Mucosa of rectum (tissue), 2 donors: ENCODE measurements around the gene VSIR.

ENCODE experiments used
- H3K27ac ChIP-seq, 2 donors: one replicate each; pipeline ENCODE4 v1.7.0; 2013; ENCODE audit warnings: inconsistent platforms in 2 of 2, low read depth in 2 of 2, low read length in 2 of 2
- H3K27me3 ChIP-seq, 2 donors: one replicate each; pipeline ENCODE4 v1.7.0; 2013; ENCODE audit warnings: low read length in 2 of 2; ENCODE audit not compliant: control insufficient read depth in 2 of 2, insufficient read depth in 2 of 2
- H3K36me3 ChIP-seq, 2 donors: one replicate each; pipeline ENCODE4 v1.7.0; 2013; ENCODE audit warnings: low read length in 2 of 2; ENCODE audit not compliant: control insufficient read depth in 2 of 2, insufficient read depth in 2 of 2
- H3K4me1 ChIP-seq, 2 donors: one replicate each; pipeline ENCODE4 v1.7.0; 2013; ENCODE audit warnings: low read length in 2 of 2, mild to moderate bottlenecking in 1 of 2; ENCODE audit not compliant: control insufficient read depth in 2 of 2, insufficient read depth in 2 of 2
- H3K4me3 ChIP-seq, 2 donors: one replicate each; pipeline ENCODE4 v1.7.0; 2013; ENCODE audit warnings: low read length in 2 of 2
- H3K9ac ChIP-seq, 2 donors: one replicate each; pipeline ENCODE4 v1.7.0; 2013; ENCODE audit warnings: low read length in 2 of 2, low read depth in 1 of 2, mild to moderate bottlenecking in 1 of 2
- H3K9me3 ChIP-seq, 2 donors: one replicate each; pipeline ENCODE4 v1.7.0; 2013; ENCODE audit warnings: low read length in 2 of 2; ENCODE audit not compliant: control insufficient read depth in 2 of 2
- donor health status: healthy.
- donor health status: Normal muscosa, but diverticular disease.

VSIR gene

DNA sequence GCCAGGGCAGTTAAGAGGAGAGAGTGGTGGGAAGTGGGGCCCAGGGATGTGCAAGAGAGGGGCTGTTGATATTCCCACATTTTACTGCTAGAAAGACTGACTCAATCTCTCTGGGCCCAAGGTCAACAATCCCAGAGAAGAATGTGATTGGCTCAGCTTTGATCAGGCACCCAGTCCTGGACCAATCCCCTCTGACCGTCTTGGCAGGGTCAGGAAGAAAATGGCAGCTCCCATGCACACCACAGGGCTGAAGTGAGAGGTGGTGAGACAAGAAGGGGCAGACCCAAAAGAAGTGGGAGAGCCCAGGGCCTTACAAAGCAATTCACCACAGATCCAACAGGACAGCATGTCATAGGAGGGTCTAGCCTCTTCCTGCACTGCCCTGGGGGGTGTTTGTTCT is 50.5 kb downstream of the VSIR start:
- Histone ChIP-seq H3K4me1 (peaks cover 21 to 23% of the 10 kb centered on the region in 2 donors), H3K4me3 (no peak overlapping the region), H3K27ac (no peak overlapping the region), H3K27me3 (no peaks in the 10 kb centered on the region), H3K36me3 (no peaks in the 10 kb centered on the region), H3K9ac (no peak overlapping the region), H3K9me3 (no peaks in the 10 kb centered on the region)

DNA sequence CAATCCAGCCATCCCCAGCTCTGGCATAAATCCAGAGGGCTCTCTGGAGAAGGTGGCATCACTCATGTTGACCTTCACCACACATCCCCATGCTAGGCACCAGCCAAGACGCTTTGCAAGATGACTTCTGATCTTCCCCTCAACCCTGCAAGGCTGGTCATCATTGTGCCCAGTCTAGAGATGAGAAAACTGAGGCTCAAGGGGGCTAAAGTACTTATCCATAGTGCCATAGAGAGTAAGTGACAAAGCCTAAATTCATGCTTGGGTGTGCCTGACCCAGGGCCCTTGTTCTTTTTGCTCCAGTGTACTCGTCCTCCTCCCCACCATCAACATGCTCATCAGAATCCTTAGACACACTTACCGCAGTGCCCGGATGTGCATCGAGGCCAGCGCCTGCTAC is 52.0 kb downstream of the VSIR start:
- no peak overlapping the region for H3K9ac ChIP-seq
- H3K4me3 ChIP-seq: no peak overlapping the region
- no peaks in the 10 kb centered on the region for H3K36me3 ChIP-seq
- no peak overlapping the region for H3K27ac ChIP-seq
- no peaks in the 10 kb centered on the region for H3K27me3 ChIP-seq
- peaks cover 6 to 8% of the 10 kb centered on the region in 2 donors for H3K4me1 ChIP-seq
- no peaks in the 10 kb centered on the region for H3K9me3 ChIP-seq

DNA sequence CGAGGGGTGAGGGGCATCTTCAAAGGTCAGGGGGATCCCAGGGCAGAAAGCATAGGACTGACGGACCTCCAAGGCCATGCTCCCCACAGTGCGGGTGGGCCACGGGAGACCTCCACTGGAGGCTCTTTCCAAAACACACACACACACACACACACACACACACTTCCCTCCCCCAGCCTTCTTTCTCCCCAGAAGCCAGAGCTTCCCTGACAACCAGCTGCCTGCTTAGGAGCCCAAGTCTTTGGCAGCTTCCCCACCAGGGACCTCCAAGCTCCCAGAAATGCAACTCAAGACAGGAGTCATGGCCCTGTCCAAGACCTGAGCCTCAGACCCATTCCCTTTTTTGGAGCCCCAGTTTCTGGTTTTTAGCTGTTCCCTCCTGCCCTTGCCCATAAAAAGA is 53.0 kb downstream of the VSIR start:
- H3K27me3 ChIP-seq: no peaks in the 10 kb centered on the region
- no peaks in the 10 kb centered on the region for H3K36me3 ChIP-seq
- no peaks in the 10 kb centered on the region for H3K9me3 ChIP-seq
- no peak overlapping the region for H3K9ac ChIP-seq
- peaks cover 0 to 4% of the 10 kb centered on the region in 2 donors for H3K4me1 ChIP-seq
- no peak overlapping the region for H3K4me3 ChIP-seq
- no peak overlapping the region for H3K27ac ChIP-seq

DNA sequence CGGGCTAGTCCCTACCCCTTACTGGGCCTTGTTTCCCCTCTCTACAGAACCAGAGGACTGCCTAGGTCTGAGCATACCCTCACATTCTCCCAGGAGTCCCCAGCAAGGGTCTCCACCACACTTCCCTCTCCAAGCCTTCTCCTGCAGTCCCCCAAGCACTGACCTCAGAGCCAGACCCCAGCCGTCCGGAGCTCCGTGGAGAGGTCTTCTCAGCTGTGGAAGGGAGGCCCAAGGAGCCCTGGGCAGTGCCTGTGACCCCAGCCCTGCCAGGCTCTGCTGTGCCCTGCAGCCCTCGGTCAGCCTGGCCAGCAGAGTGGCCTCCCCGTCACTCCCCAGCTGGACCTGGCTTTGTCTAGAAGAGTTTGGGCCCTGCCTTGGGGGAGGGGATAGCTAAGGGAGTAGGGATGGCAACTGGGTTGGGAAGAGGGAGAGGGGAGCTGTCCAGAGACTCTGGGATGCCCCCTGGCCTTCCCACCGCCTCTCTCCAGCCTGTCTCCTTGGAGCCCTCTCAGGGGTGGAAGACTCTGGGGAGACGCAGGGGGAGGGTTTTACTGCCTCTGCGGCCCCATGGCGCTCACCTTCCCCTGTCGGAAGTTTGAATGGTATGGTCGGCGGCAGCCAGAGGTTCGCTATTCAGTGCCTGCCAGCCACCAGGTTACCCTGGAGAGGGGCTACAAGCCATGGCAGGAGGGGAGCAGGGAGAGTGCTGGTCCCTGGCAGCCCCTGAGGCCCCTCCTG is 53.7 kb downstream of the VSIR start, which contains the start of gene C10orf105:
TSS of gene C10orf105 (minus strand) at position 315 of the 738 bp plus-strand sequence. CDS start 3,441 bp downstream, outside the sequence.
- H3K9ac ChIP-seq: no peak within 1 kb of the TSS

DNA sequence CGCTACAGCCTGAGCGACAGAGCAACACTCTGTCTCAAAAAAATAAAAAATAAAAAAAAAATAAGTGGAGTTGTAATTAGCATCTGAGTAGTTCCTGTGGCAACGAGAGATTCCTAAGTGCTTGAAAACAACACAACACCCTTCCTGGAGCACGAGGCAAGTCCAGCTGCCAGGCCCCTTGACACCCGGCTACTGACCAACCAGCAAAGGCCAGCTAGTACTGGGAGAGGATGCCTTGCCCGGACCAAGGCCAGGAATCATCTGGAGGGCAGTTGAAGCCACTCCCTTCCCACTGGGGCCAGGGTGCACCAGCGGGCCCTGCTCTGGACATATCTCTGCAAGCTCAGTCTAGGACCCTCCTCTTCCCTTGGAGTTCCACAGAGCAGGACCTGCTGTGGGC is 54.3 kb downstream of the VSIR start:
- no peak overlapping the region for H3K9ac ChIP-seq
- no peaks in the 10 kb centered on the region for H3K27me3 ChIP-seq
- H3K9me3 ChIP-seq: no peaks in the 10 kb centered on the region
- H3K4me1 ChIP-seq: peaks cover 7 to 15% of the 10 kb centered on the region in 2 donors
- H3K27ac ChIP-seq: peak overlapping the region in 1 of 2 donors; percentile 9
- H3K4me3 ChIP-seq: no peak overlapping the region
- H3K36me3 ChIP-seq: no peaks in the 10 kb centered on the region

More for the DNA sequence above, 53.7 kb downstream of the VSIR start, which contains the start of gene C10orf105:
- Histone ChIP-seq H3K4me3 (no peak within 1 kb of the TSS), H3K27ac (peak within 1 kb of the TSS in 1 of 2 donors; percentile 9), H3K27me3 (no peaks in the 10 kb centered on the region), H3K9me3 (no peaks in the 10 kb centered on the region), H3K4me1 (peaks cover 1 to 9% of the 10 kb centered on the region in 2 donors), H3K36me3 (no peaks in the 10 kb centered on the region)

DNA sequence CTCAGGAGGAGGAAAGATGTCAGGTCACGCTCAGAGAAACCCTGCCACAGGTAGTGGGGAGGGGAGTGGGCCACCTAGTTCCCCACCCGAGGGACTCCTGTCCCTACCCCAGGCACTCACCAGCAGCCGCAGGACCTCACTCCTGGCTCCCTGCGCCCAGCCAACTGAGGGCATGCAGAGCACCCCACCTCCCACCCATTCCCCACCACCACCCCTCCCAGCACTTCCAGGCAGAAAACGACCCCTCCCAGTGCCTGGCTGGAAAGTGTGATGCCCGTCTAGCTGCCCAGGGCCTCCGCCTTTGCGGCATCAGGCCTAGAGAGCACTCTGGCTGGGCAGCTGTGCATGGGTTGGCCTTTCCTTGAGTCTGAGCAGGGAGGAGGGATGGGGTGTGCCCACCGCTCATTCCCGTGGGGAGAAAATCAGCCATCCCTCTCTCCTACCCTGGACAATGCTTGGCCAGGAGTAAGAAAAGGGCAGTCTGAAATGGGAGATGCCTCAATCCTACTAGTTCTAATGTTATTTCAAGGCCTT is 55.1 kb downstream of the VSIR start:
- H3K4me3 ChIP-seq: no peak overlapping the region
- H3K36me3 ChIP-seq: no peaks in the 10 kb centered on the region
- no peak overlapping the region for H3K27ac ChIP-seq
- no peaks in the 10 kb centered on the region for H3K27me3 ChIP-seq
- H3K4me1 ChIP-seq: peaks cover 14 to 23% of the 10 kb centered on the region in 2 donors
- no peak overlapping the region for H3K9ac ChIP-seq
- no peaks in the 10 kb centered on the region for H3K9me3 ChIP-seq

DNA sequence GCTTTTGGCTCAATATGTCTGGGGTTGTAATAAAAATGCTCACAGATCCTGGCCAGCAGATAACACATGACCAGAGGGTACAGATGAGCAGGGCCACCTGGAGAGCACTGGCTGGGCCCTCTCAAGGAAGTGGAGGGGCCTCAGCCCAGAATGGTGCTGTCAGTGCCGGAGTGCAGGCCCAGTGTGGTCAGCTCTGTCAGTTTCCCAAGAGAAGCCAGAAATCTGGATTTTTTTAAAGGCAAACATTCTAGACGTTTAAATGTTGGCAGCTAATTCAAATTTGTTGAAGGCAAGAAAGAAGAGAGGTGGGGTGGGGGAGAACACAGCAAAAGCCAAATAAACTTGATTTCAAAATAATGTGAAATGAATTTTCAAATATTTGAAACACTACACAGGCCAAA is 55.8 kb downstream of the VSIR start:
- Histone ChIP-seq H3K9ac (no peak overlapping the region), H3K9me3 (no peaks in the 10 kb centered on the region), H3K4me3 (no peak overlapping the region), H3K27me3 (no peaks in the 10 kb centered on the region), H3K27ac (no peak overlapping the region), H3K4me1 (peaks cover 16 to 28% of the 10 kb centered on the region in 2 donors), H3K36me3 (no peaks in the 10 kb centered on the region)

DNA sequence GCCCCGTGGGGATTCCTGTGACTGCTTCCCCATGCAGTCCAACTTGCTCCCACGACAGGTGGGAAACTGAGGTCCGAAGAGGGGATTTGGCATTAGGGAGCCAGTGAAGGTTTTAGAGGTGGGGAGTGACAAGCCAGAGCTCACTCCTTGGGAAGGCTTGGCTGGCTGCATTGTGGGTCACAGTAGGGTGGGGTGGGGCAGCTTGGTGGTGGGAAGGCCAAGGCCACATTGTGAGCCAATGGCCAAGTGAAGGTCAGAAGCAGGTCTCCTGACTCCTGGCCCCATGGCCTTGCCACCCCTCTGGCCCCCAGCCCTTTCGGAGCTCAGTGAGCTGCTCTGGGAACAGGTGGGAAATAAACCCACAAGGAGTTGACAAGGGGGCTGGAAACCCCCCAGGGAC is 56.3 kb downstream of the VSIR start:
- peaks cover 16 to 29% of the 10 kb centered on the region in 2 donors for H3K4me1 ChIP-seq
- H3K9ac ChIP-seq: no peak overlapping the region
- H3K27ac ChIP-seq: no peak overlapping the region

DNA sequence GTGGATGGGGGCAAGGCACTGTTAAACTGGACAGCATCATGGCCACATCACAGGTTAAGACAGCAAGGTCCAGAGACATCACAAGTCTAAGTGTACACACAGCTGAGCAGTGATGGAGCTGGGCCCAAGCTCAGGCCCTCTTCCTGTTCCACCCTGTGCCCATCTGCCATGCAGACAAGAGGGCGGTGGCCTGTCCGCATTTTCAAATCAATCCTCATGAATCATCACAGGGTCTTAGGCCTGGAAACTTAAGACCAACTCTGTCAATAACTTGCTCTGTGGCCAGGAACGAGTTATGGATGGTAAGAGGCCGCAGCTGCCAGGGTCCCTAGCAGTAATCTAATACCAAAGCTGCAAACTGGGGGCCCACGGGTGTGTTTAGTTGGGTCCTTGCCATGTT is 56.9 kb downstream of the VSIR start:
- no peaks in the 10 kb centered on the region for H3K27me3 ChIP-seq
- H3K4me1 ChIP-seq: peaks cover 16 to 29% of the 10 kb centered on the region in 2 donors
- H3K4me3 ChIP-seq: no peak overlapping the region
- H3K9ac ChIP-seq: no peak overlapping the region
- H3K36me3 ChIP-seq: no peaks in the 10 kb centered on the region
- H3K9me3 ChIP-seq: no peaks in the 10 kb centered on the region
- H3K27ac ChIP-seq: no peak overlapping the region

More for the DNA sequence above, 56.3 kb downstream of the VSIR start:
- Histone ChIP-seq H3K4me3 (no peak overlapping the region), H3K9me3 (no peaks in the 10 kb centered on the region), H3K27me3 (no peaks in the 10 kb centered on the region), H3K36me3 (no peaks in the 10 kb centered on the region)

DNA sequence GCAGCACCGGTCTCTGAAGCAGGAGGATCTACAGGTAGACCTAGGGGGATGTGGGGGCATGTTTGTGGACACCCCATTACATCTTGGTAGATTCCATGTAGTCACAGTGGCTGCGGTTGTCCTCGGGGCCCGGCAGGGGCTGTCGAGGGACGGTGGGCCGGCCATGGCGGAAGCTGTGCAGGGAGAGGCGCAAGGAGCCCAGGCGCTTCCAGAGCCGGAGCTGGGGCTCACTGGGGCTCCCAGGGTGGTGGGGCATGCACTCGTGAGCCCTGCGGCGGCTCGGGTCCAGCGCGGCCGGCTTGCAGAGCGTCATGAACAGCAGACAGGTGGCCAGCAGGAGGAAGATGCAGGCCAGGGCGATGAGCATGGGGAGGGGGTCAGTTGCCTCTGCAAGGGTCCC is 57.5 kb downstream of the VSIR start:
- Histone ChIP-seq H3K4me1 (peaks cover 16 to 29% of the 10 kb centered on the region in 2 donors), H3K9ac (no peak overlapping the region), H3K36me3 (no peaks in the 10 kb centered on the region), H3K9me3 (no peaks in the 10 kb centered on the region), H3K27me3 (no peaks in the 10 kb centered on the region), H3K4me3 (no peak overlapping the region), H3K27ac (no peak overlapping the region)
